HG02884 (cell line): Measurements from ENCODE around the gene HMGCS2.
A peak's percentile ranks its signal among the peaks of the same experiment; 100 is the strongest.
"Not testable (repeated sequence)": the region's sequence is repeated elsewhere in the genome, so short reads cannot be mapped to it uniquely, and the experiment has no call there.

Experiments
- ATAC-seq: cut with Tn5 transposase; IDR thresholded peaks from one replicate; pipeline ENCODE4 v1.9.1; 2021; ENCODE audit warnings: mild to moderate bottlenecking, moderate library complexity; ENCODE audit not compliant: unreplicated experiment

The HMGCS2 gene

GRCh38 chr1:119732465-119733168, 36.1 kb downstream of the HMGCS2 start:
- no peak for ATAC-seq

- ATAC-seq, result no peak
Observed at GRCh38 chr1:119731741-119732430, 36.8 kb downstream of the HMGCS2 start.

- no peak for ATAC-seq
Observed at GRCh38 chr1:119731060-119731459, 37.6 kb downstream of the HMGCS2 start.

- ATAC-seq, result no peak
Observed at GRCh38 chr1:119729044-119729443, 39.7 kb downstream of the HMGCS2 start.

GRCh38 chr1:119727991-119728390, 40.7 kb downstream of the HMGCS2 start:
- peak; percentile 76 for ATAC-seq

- no peak for ATAC-seq
Observed at GRCh38 chr1:119725626-119726025, 43.1 kb downstream of the HMGCS2 start.

- no peak for ATAC-seq
Observed at GRCh38 chr1:119724611-119725218, 44.0 kb downstream of the HMGCS2 start.

- ATAC-seq, result no peak
Observed at GRCh38 chr1:119721896-119722295, 46.8 kb downstream of the HMGCS2 start.

- no peak for ATAC-seq
Observed at GRCh38 chr1:119720866-119721440, 47.8 kb downstream of the HMGCS2 start.

- ATAC-seq, result no peak
Observed at GRCh38 chr1:119718972-119719371, 49.7 kb downstream of the HMGCS2 start.

GRCh38 chr1:119718409-119718808, 50.3 kb downstream of the HMGCS2 start:
- no peak for ATAC-seq

- ATAC-seq, result no peak
Observed at GRCh38 chr1:119715542-119715941, 53.2 kb downstream of the HMGCS2 start.

- no peak for ATAC-seq
Observed at GRCh38 chr1:119714583-119714982, 54.1 kb downstream of the HMGCS2 start.

- ATAC-seq, result no peak
Observed at GRCh38 chr1:119713749-119714456, 54.8 kb downstream of the HMGCS2 start.

GRCh38 chr1:119713039-119713748, 55.5 kb downstream of the HMGCS2 start:
- ATAC-seq, result no peak

GRCh38 chr1:119712342-119713038, 56.2 kb downstream of the HMGCS2 start:
- ATAC-seq, result peak; percentile 41

- ATAC-seq, result peak; percentile 77
Observed at GRCh38 chr1:119711804-119712341, 56.8 kb downstream of the HMGCS2 start, which contains the start of gene PHGDH. TSS of gene PHGDH (plus strand) at chr1:119711934. CDS start at chr1:119712023, 89 bp downstream.

- not testable (repeated sequence) for ATAC-seq
Observed at GRCh38 chr1:119711356-119711803, 57.3 kb downstream of the HMGCS2 start.

- not testable (repeated sequence) for ATAC-seq
Observed at GRCh38 chr1:119706599-119706998, 62.1 kb downstream of the HMGCS2 start.
